Heart left ventricle (tissue), 13 donors: ENCODE data around the gene DIAPH2.

Experiments used
- POLR2A ChIP-seq, 2 donors: fragments of 450-650 bp; IDR thresholded peaks; one replicate each; pipeline ENCODE4 v1.6.1; 2017; ENCODE audit warnings: antibody characterized with exemption in 2 of 2, mild to moderate bottlenecking in 2 of 2, moderate library complexity in 2 of 2
- TF ChIP-seq, protein P1 (sequence below), 12 donors: fragments of 200-600 bp; sonication (generic) in 4 of 12; IDR thresholded peaks; one replicate each; pipeline versions ENCODE4 v1.5.0 to v1.8.0; 2018 to 2022; ENCODE audit warnings: antibody characterized with exemption in 12 of 12, mild to moderate bottlenecking in 5 of 12
- donor health status: ischemic (EF 13 %, LVEDD 7.1; RV severe dilation, severe dysfunction).
- donor health status: DM: no; HTN: yes; CAD: no.
- donor health status: DM: no; HTN: no; CAD: no.
- donor health status: ischemic (EF 25% LVEDD 6.9; RV normal size, moderate dysfunction).
- donor health status: ischemic (EF 25% LVEDD 5.7; RV mildly dilated, moderate dysfunction).
- donor health status: ischemic (EF 35%, LVEDD 5.7; RV mildly dilated, moderate dysfunction).
- donor health status: nonischemic (EF 11% LVEDD 7.7; RV severe dilation, severe dysfunction).
- donor health status: DM: yes; HTN: yes; CAD: no.
- donor health status: PGD.
- donor health status: ischemic (EF 29% LVEDD 5.4; RV normal size, mild dysfunction).
- donor health status: nonischemic (EF 23%, LVEDD 6.1; RV moderate dilation, normal function).

DNA sequence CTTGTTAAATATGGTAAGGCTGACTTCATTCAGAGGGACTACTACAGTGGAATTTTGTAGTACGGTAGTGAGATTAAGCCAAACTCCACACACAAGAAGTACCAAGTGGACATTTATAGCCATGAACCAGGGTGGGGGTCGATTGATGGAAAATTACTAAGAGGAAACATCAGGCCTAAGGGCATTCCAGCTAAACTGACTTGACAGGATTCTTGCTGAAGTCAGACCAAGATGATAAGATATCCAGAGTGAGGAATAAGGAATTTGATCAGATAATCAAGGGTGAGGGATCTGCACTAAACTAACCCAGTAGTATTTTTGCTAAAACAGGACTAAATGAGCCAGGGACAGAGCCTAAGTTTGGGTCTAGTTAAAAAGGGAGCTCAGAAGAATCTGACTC, 796.6 kb downstream of the DIAPH2 start:
- TF ChIP-seq POLR2A (IDR thresholded peaks at IDR 0.05), result no peak
- TF ChIP-seq, protein P1, sequence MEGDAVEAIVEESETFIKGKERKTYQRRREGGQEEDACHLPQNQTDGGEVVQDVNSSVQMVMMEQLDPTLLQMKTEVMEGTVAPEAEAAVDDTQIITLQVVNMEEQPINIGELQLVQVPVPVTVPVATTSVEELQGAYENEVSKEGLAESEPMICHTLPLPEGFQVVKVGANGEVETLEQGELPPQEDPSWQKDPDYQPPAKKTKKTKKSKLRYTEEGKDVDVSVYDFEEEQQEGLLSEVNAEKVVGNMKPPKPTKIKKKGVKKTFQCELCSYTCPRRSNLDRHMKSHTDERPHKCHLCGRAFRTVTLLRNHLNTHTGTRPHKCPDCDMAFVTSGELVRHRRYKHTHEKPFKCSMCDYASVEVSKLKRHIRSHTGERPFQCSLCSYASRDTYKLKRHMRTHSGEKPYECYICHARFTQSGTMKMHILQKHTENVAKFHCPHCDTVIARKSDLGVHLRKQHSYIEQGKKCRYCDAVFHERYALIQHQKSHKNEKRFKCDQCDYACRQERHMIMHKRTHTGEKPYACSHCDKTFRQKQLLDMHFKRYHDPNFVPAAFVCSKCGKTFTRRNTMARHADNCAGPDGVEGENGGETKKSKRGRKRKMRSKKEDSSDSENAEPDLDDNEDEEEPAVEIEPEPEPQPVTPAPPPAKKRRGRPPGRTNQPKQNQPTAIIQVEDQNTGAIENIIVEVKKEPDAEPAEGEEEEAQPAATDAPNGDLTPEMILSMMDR (IDR thresholded peaks at IDR 0.05), result no peak
